ENCODE data around the gene PCDHGA6. TPM values are rescaled to one million over a fixed set of nuclear protein-coding genes. Genes with fewer than 3 reads are reported as not detected.
A peak's percentile ranks its signal among the peaks of the same experiment; 100 is the strongest.
"Not testable (repeated sequence)": the region's sequence is repeated elsewhere in the genome, so short reads cannot be mapped to it uniquely, and the experiment has no call there.

PCDHGA6 gene
- total RNA-seq, 4 donors from 2014 or later = 3.3 to 7.3 (median 5.3) TPM

DNA sequence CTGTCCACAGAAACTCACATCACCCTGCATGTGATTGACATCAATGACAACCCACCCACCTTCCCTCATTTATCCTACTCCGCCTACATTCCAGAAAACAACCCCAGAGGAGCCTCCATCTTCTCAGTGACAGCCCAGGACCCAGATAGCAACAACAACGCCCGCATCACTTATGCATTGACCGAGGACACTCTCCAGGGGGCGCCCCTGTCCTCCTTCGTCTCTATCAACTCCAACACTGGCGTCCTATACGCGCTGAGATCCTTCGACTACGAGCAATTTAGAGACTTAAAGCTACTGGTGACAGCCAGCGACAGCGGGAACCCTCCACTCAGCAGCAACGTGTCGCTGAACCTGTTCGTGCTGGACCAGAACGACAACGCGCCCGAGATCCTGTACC, 28.4 kb upstream of the PCDHGA6 start:
- DNase-seq (ENCODE audit: low spot score in 2 of 2) = no peak
- Histone ChIP-seq H3K9me3 (peaks cover 15% of the 10 kb centered on the region), H3K27me3 (peaks cover 4% of the 10 kb centered on the region), H3K27ac (no peak overlapping the region), H3K4me1 (no peaks in the 10 kb centered on the region), H3K36me3 (no peaks in the 10 kb centered on the region), H3K4me3 (no peak overlapping the region)
- 45% methylated on average over 11 of the region's 20 CpGs for WGBS
- TF ChIP-seq POLR2A (IDR thresholded peaks at IDR 0.05) = no peak
- no peak for TF ChIP-seq POLR2AphosphoS5 (IDR thresholded peaks at IDR 0.05)
- TF ChIP-seq, protein P1, sequence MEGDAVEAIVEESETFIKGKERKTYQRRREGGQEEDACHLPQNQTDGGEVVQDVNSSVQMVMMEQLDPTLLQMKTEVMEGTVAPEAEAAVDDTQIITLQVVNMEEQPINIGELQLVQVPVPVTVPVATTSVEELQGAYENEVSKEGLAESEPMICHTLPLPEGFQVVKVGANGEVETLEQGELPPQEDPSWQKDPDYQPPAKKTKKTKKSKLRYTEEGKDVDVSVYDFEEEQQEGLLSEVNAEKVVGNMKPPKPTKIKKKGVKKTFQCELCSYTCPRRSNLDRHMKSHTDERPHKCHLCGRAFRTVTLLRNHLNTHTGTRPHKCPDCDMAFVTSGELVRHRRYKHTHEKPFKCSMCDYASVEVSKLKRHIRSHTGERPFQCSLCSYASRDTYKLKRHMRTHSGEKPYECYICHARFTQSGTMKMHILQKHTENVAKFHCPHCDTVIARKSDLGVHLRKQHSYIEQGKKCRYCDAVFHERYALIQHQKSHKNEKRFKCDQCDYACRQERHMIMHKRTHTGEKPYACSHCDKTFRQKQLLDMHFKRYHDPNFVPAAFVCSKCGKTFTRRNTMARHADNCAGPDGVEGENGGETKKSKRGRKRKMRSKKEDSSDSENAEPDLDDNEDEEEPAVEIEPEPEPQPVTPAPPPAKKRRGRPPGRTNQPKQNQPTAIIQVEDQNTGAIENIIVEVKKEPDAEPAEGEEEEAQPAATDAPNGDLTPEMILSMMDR (IDR thresholded peaks at IDR 0.05) = no peak
- no peak for TF ChIP-seq EP300 (IDR thresholded peaks at IDR 0.05)

DNA sequence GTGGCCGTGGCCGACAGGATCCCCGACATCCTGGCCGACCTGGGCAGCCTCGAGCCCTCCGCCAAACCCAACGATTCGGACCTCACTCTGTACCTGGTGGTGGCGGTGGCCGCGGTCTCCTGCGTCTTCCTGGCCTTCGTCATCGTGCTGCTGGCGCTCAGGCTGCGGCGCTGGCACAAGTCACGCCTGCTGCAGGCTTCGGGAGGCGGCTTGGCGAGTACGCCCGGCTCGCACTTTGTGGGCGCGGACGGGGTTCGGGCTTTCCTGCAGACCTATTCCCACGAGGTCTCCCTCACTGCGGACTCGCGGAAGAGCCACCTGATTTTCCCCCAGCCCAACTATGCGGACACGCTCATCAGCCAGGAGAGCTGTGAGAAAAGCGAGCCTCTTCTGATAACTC, 27.7 kb upstream of the PCDHGA6 start:
- not testable (repeated sequence) for H3K27me3 ChIP-seq; DNase-seq (ENCODE audit: low spot score in 2 of 2); H3K27ac ChIP-seq; H3K4me3 ChIP-seq; H3K4me1 ChIP-seq; H3K36me3 ChIP-seq
- H3K9me3 ChIP-seq = peaks cover 22% of the 10 kb centered on the region
- 59% methylated on average over 9 of the region's 35 CpGs for WGBS

DNA sequence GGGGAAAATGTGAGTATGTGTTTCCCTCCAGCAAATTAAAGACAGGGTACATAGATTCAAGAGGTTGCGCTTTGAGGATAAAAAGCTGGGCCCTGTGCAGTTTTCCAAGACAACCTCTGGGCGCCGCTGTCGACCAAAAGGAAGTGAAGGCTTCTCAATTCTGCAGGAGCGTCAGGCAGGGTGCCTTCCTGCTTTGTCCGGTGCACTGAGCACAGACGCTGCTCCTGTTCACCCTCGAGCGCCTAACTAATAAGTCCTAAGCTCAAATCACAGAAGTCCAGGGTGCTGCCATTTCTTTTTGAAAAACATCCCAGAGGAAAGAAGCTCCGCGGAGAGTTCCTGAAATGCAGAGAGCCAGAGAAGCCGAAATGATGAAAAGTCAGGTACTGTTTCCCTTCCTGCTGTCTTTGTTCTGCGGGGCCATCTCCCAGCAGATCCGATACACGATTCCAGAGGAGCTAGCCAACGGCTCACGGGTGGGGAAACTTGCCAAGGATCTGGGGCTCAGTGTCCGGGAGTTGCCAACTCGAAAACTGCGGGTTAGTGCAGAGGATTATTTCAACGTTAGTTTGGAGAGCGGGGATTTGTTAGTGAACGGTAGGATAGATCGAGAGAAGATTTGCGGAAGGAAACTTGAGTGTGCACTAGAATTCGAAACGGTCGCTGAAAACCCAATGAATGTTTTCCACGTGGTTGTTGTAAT, 23.6 kb upstream of the PCDHGA6 start, which contains the start of gene PCDHGB1:
Gene PCDHGB1, plus strand, starts transcription at position 183 of the 703 bp plus-strand sequence. Its CDS starts 162 bp downstream, at position 345.
- Histone ChIP-seq H3K9me3 (peaks cover 34% of the 10 kb centered on the region), H3K27ac (no peak within 1 kb of the TSS), H3K4me3 (peak within 1 kb of the TSS; percentile 19), H3K4me1 (no peaks in the 10 kb centered on the region), H3K36me3 (no peaks in the 10 kb centered on the region), H3K27me3 (no peaks in the 10 kb centered on the region)
- WGBS = 25% methylated on average over 29 of the region's 29 CpGs
- TF ChIP-seq POLR2A (IDR thresholded peaks at IDR 0.05) = no peak
- TF ChIP-seq POLR2AphosphoS5 (IDR thresholded peaks at IDR 0.05) = no peak
- TF ChIP-seq, protein P1 (IDR thresholded peaks at IDR 0.05) = peak in 1 of 2 donors; percentile 13
- no peak for TF ChIP-seq EP300 (IDR thresholded peaks at IDR 0.05)
- no peak for DNase-seq (ENCODE audit: low spot score in 2 of 2)

DNA sequence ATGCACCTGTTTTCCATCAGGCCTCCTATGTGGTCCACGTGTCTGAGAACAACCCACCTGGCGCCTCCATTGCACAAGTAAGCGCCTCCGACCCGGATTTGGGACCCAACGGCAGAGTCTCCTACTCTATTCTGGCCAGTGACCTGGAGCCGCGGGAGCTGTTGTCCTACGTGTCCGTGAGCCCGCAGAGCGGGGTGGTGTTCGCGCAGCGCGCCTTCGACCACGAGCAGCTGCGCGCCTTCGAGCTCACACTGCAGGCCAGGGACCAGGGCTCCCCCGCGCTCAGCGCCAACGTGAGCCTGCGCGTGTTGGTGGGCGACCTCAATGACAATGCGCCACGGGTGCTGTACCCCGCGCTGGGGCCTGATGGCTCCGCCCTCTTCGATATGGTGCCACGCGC, 22.1 kb upstream of the PCDHGA6 start:
- Histone ChIP-seq H3K36me3 (no peaks in the 10 kb centered on the region), H3K4me1 (no peaks in the 10 kb centered on the region), H3K27ac (no peak overlapping the region), H3K27me3 (no peaks in the 10 kb centered on the region), H3K4me3 (no peak overlapping the region), H3K9me3 (peaks cover 37% of the 10 kb centered on the region)
- 45% methylated on average over 22 of the region's 36 CpGs for WGBS
- TF ChIP-seq POLR2A (IDR thresholded peaks at IDR 0.05) = no peak
- TF ChIP-seq, protein P1 (IDR thresholded peaks at IDR 0.05) = no peak
- no peak for TF ChIP-seq EP300 (IDR thresholded peaks at IDR 0.05)
- TF ChIP-seq POLR2AphosphoS5 (IDR thresholded peaks at IDR 0.05) = no peak
- DNase-seq (ENCODE audit: low spot score in 2 of 2) = no peak

DNA sequence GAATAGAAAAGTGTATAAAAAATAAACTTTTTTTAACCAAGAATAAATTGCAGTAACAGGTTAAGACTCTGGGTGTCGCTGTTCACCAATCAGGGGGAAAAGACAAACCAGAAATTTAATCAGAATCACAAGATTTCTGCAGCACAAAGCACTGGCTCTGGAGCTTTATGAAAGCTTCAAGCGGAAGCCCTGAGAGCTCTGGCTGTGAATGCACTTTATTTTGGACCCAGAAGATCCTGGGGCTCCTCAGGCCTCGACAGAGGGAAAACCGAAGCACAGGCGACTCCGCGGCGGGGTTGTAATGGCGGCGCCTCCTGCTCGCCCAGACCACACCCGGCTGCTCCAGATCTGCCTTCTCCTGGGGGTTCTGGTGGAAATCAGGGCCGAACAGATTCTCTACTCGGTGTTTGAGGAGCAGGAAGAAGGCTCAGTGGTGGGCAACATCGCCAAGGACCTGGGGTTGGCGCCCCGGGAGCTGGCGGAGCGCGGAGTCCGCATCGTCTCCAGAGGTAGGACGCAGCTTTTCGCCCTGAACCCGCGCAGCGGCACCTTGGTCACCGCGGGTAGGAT, 18.7 kb upstream of the PCDHGA6 start, which contains the start of gene PCDHGA4:
Gene PCDHGA4, plus strand, starts transcription at position 122 of the 570 bp plus-strand sequence. Its CDS starts 87 bp downstream, at position 209.
- 14% methylated on average over 22 of the region's 29 CpGs for WGBS
- Histone ChIP-seq H3K27me3 (no peaks in the 10 kb centered on the region), H3K36me3 (no peaks in the 10 kb centered on the region), H3K27ac (no peak within 1 kb of the TSS), H3K4me3 (peak within 1 kb of the TSS; percentile 29), H3K4me1 (no peaks in the 10 kb centered on the region), H3K9me3 (peaks cover 55% of the 10 kb centered on the region)
- DNase-seq (ENCODE audit: low spot score in 2 of 2) = no peak
- TF ChIP-seq POLR2A (IDR thresholded peaks at IDR 0.05) = no peak

DNA sequence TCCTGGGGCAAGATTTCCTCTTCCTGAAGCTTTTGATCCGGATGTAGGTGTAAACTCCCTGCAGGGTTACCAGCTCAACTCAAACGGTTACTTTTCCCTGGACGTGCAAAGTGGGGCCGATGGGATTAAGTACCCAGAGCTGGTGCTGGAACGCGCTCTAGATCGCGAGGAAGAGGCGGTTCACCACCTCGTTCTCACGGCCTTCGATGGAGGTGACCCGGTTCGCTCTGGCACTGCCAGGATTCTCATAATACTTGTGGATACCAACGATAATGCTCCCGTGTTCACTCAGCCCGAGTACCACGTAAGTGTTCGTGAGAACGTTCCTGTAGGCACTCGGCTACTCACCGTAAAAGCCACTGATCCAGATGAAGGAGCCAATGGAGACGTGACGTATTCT, 18.1 kb upstream of the PCDHGA6 start:
- Histone ChIP-seq H3K4me1 (no peaks in the 10 kb centered on the region), H3K27me3 (no peaks in the 10 kb centered on the region), H3K9me3 (peaks cover 56% of the 10 kb centered on the region), H3K4me3 (peak overlapping the region; percentile 29), H3K27ac (no peak overlapping the region), H3K36me3 (no peaks in the 10 kb centered on the region)
- TF ChIP-seq POLR2AphosphoS5 (IDR thresholded peaks at IDR 0.05) (no peak), EP300 (IDR thresholded peaks at IDR 0.05) (no peak), POLR2A (IDR thresholded peaks at IDR 0.05) (no peak)
- TF ChIP-seq, protein P1 (IDR thresholded peaks at IDR 0.05) = no peak
- 64% methylated on average over 16 of the region's 24 CpGs for WGBS
- DNase-seq (ENCODE audit: low spot score in 2 of 2) = no peak

Data from suprapubic skin (tissue), 4 donors.